Endodermal cell (in vitro differentiated cells): Measurements from ENCODE around the gene INKA2. TPM values are rescaled to one million over a fixed set of nuclear protein-coding genes. Genes with fewer than 3 reads are reported as not detected.

ENCODE experiments used
- DNase-seq: peaks from one replicate; pipeline ENCODE4 v3.0.0-alpha.2; 2017
- H3K27ac ChIP-seq: 2 replicates; pipeline ENCODE4 v1.5.1; 2013; ENCODE audit warnings: mild to moderate bottlenecking, low read depth, low read length, moderate library complexity
- H3K27me3 ChIP-seq: 2 replicates; pipeline ENCODE4 v1.6.1; 2013; ENCODE audit warnings: mild to moderate bottlenecking, low read length, moderate library complexity; ENCODE audit not compliant: insufficient read depth, control insufficient read depth, poor library complexity, severe bottlenecking
- H3K36me3 ChIP-seq: 2 replicates; pipeline ENCODE4 v1.7.0; 2013; ENCODE audit warnings: mild to moderate bottlenecking, low read length, moderate library complexity; ENCODE audit not compliant: control insufficient read depth, insufficient read depth
- H3K4me1 ChIP-seq: one replicate; pipeline ENCODE4 v1.7.0; 2013; ENCODE audit warnings: low read length; ENCODE audit not compliant: control insufficient read depth, insufficient read depth
- H3K4me3 ChIP-seq: 2 replicates; pipeline ENCODE4 v1.5.1; 2013; ENCODE audit warnings: mild to moderate bottlenecking, low read length, moderate library complexity
- H3K9ac ChIP-seq: 2 replicates; pipeline ENCODE4 v1.6.1; 2013; ENCODE audit warnings: mild to moderate bottlenecking, low read length, moderate library complexity; ENCODE audit not compliant: poor library complexity, severe bottlenecking; ENCODE audit errors: extremely low read depth
- H3K9me3 ChIP-seq: 2 replicates; pipeline ENCODE4 v1.6.1; 2013; ENCODE audit warnings: mild to moderate bottlenecking, low read length, moderate library complexity; ENCODE audit not compliant: control insufficient read depth
- H3K27ac Mint-ChIP-seq: 2 replicates; pipeline ENCODE4 v1.8.0; 2020; ENCODE audit warnings: mixed read lengths
- H3K27me3 Mint-ChIP-seq: 2 replicates; pipeline ENCODE4 v1.8.0; 2021; ENCODE audit warnings: mild to moderate bottlenecking, mixed read lengths; ENCODE audit not compliant: insufficient read depth
- H3K36me3 Mint-ChIP-seq: 2 replicates; pipeline ENCODE4 v1.8.0; 2020; ENCODE audit warnings: low read depth, mixed read lengths
- H3K4me1 Mint-ChIP-seq: 2 replicates; pipeline ENCODE4 v1.8.0; 2020; ENCODE audit warnings: mixed read lengths
- H3K4me3 Mint-ChIP-seq: 2 replicates; pipeline ENCODE4 v1.8.0; 2020; ENCODE audit warnings: mild to moderate bottlenecking, moderate library complexity, mixed read lengths
- H3K9me3 Mint-ChIP-seq: 2 replicates; pipeline ENCODE4 v1.8.0; 2020; ENCODE audit warnings: mild to moderate bottlenecking, mixed read lengths
- WGBS, 2 experiments: methylation state at CpG; one replicate each; pipeline versions ENCODE4 v1.1.5 to v1.1.7; 2013; ENCODE audit warnings: missing lambda C conversion rate in 2 of 2, mixed read lengths in 1 of 2; ENCODE audit not compliant: insufficient coverage in 1 of 2, insufficient read length in 1 of 2; 5-methylcytosine and 5-hydroxymethylcytosine counted together
- total RNA-seq, 2 donors: library from RNA; stranded (reverse); fragmentation: NEBNext Ultra II Directional in 1 of 2; extraction: Animal tissue kit (Norgen Biotek cat#: 25700) in 1 of 2; gene quantifications; 2 replicates in 1 of 2; 3 replicates in 1 of 2; pipeline ENCODE4 v1.2.1, GENCODE V29; 2021
- TF ChIP-seq, protein P1 (sequence below): fragments of 200-600 bp; sonication (generic); conservative IDR thresholded peaks from 2 replicates; pipeline ENCODE4 v1.5.0; 2021; ENCODE audit warnings: antibody characterized with exemption, mild to moderate bottlenecking

The INKA2 gene
- total RNA-seq, 2 donors from 2014 or later = 1.4 to 1.9 TPM

GRCh38 chr1:111735321-111735720, 3.9 kb downstream of the INKA2 start:
- peaks cover 9% of the 10 kb centered on the region for H3K4me1 Mint-ChIP-seq
- peaks cover 10% of the 10 kb centered on the region for H3K4me1 ChIP-seq
- peaks cover 4% of the 10 kb centered on the region for H3K27me3 Mint-ChIP-seq
- H3K27me3 ChIP-seq = peaks cover 17% of the 10 kb centered on the region
- WGBS, 2 experiments = 90 to 93% methylated on average over 3 to 4 of the region's 4 CpGs
- no peak for DNase-seq
- H3K27ac ChIP-seq = peak overlapping the region; percentile 4
- no peaks in the 10 kb centered on the region for H3K36me3 Mint-ChIP-seq
- TF ChIP-seq, protein P1, sequence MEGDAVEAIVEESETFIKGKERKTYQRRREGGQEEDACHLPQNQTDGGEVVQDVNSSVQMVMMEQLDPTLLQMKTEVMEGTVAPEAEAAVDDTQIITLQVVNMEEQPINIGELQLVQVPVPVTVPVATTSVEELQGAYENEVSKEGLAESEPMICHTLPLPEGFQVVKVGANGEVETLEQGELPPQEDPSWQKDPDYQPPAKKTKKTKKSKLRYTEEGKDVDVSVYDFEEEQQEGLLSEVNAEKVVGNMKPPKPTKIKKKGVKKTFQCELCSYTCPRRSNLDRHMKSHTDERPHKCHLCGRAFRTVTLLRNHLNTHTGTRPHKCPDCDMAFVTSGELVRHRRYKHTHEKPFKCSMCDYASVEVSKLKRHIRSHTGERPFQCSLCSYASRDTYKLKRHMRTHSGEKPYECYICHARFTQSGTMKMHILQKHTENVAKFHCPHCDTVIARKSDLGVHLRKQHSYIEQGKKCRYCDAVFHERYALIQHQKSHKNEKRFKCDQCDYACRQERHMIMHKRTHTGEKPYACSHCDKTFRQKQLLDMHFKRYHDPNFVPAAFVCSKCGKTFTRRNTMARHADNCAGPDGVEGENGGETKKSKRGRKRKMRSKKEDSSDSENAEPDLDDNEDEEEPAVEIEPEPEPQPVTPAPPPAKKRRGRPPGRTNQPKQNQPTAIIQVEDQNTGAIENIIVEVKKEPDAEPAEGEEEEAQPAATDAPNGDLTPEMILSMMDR = no peak
- no peak overlapping the region for H3K9ac ChIP-seq
- H3K9me3 ChIP-seq = no peaks in the 10 kb centered on the region
- H3K9me3 Mint-ChIP-seq = no peaks in the 10 kb centered on the region
- H3K4me3 Mint-ChIP-seq = no peak overlapping the region
- no peaks in the 10 kb centered on the region for H3K36me3 ChIP-seq
- H3K4me3 ChIP-seq = no peak overlapping the region
- no peak overlapping the region for H3K27ac Mint-ChIP-seq

- 93 to 94% methylated on average over 3 of the region's 3 CpGs for WGBS, 2 experiments
- H3K27me3 Mint-ChIP-seq = peaks cover 3% of the 10 kb centered on the region
- DNase-seq = no peak
- Histone ChIP-seq H3K27ac (no peak overlapping the region), H3K36me3 (no peaks in the 10 kb centered on the region), H3K27me3 (peaks cover 17% of the 10 kb centered on the region), H3K4me3 (no peak overlapping the region), H3K9me3 (no peaks in the 10 kb centered on the region), H3K9ac (no peak overlapping the region), H3K4me1 (peaks cover 10% of the 10 kb centered on the region)
- no peaks in the 10 kb centered on the region for H3K36me3 Mint-ChIP-seq
- TF ChIP-seq, protein P1 = no peak
- peaks cover 9% of the 10 kb centered on the region for H3K4me1 Mint-ChIP-seq
- no peak overlapping the region for H3K4me3 Mint-ChIP-seq
- H3K9me3 Mint-ChIP-seq = no peaks in the 10 kb centered on the region
- no peak overlapping the region for H3K27ac Mint-ChIP-seq
These were observed 4.3 kb downstream of the INKA2 start for GRCh38 chr1:111734856-111735255.

- H3K27ac ChIP-seq = no peak overlapping the region
- peaks cover 9% of the 10 kb centered on the region for H3K4me1 Mint-ChIP-seq
These were observed 4.8 kb downstream of the INKA2 start for GRCh38 chr1:111734426-111734825.

More at GRCh38 chr1:111734426-111734825, 4.8 kb downstream of the INKA2 start:
- no peak overlapping the region for H3K27ac Mint-ChIP-seq
- Histone ChIP-seq H3K27me3 (peaks cover 17% of the 10 kb centered on the region), H3K9me3 (no peaks in the 10 kb centered on the region), H3K36me3 (no peaks in the 10 kb centered on the region), H3K4me1 (peaks cover 10% of the 10 kb centered on the region), H3K9ac (no peak overlapping the region), H3K4me3 (no peak overlapping the region)
- H3K9me3 Mint-ChIP-seq = no peaks in the 10 kb centered on the region
- TF ChIP-seq, protein P1 = no peak
- 92 to 94% methylated on average over 3 of the region's 3 CpGs for WGBS, 2 experiments
- no peak for DNase-seq
- H3K4me3 Mint-ChIP-seq = no peak overlapping the region
- H3K36me3 Mint-ChIP-seq = no peaks in the 10 kb centered on the region
- peaks cover 3% of the 10 kb centered on the region for H3K27me3 Mint-ChIP-seq
